DND-41 (cell line): ENCODE measurements around the gene RIN3.

Experiments
- ATAC-seq: fragments of 200-7000 bp; cut with Tn5 transposase; 3 replicates; pipeline ENCODE4 v1.9.1; 2021; ENCODE audit warnings: low read depth; ENCODE audit not compliant: insufficient read depth
- DNase-seq: peaks from one replicate; pipeline ENCODE4 v3.0.0-alpha.2; 2020
- H2AFZ ChIP-seq: 2 replicates; pipeline ENCODE4 v1.6.0; 2012; ENCODE audit warnings: low read depth, low read length
- H3K27ac ChIP-seq: 2 replicates; pipeline ENCODE4 v1.5.1; 2012; ENCODE audit warnings: low read length, inconsistent platforms
- H3K27me3 ChIP-seq: fragments of 200-600 bp; sonication (generic); 2 replicates; pipeline ENCODE4 v1.6.0; 2012; ENCODE audit warnings: low read length, mild to moderate bottlenecking, inconsistent platforms; ENCODE audit not compliant: insufficient read depth, poor library complexity
- H3K36me3 ChIP-seq: 2 replicates; pipeline ENCODE4 v1.5.1; 2012; ENCODE audit warnings: low read length, inconsistent platforms; ENCODE audit not compliant: insufficient read depth
- H3K4me1 ChIP-seq: 2 replicates; pipeline ENCODE4 v1.5.1; 2012; ENCODE audit warnings: mild to moderate bottlenecking, low read length; ENCODE audit not compliant: insufficient read depth
- H3K4me2 ChIP-seq: 2 replicates; pipeline ENCODE4 v1.6.0; 2012; ENCODE audit warnings: mild to moderate bottlenecking, moderate library complexity, low read length, inconsistent platforms; ENCODE audit not compliant: insufficient read depth
- H3K4me3 ChIP-seq, 2 experiments: fragments of 200-600 bp in 1 of 2; shearing (Covaris generic) in 1 of 2; 2 replicates each; pipeline ENCODE4 v1.5.1; 2012 to 2016; ENCODE audit warnings: inconsistent platforms in 2 of 2, low read length in 2 of 2, mild to moderate bottlenecking in 2 of 2, low read depth in 1 of 2, moderate library complexity in 1 of 2
- H3K79me2 ChIP-seq: 2 replicates; pipeline ENCODE4 v1.6.0; 2012; ENCODE audit warnings: low read length, inconsistent platforms; ENCODE audit not compliant: insufficient read depth
- H3K9ac ChIP-seq: 2 replicates; pipeline ENCODE4 v1.6.0; 2012; ENCODE audit warnings: low read depth, mild to moderate bottlenecking, inconsistent platforms, low read length, moderate library complexity
- H3K9me3 ChIP-seq: 2 replicates; pipeline ENCODE4 v1.5.1; 2012; ENCODE audit warnings: low read length, moderate library complexity, mild to moderate bottlenecking, inconsistent platforms; ENCODE audit not compliant: insufficient read depth, severe bottlenecking
- H4K20me1 ChIP-seq: 2 replicates; pipeline ENCODE4 v1.6.0; 2012; ENCODE audit warnings: low read length; ENCODE audit not compliant: insufficient read depth
- CTCF ChIP-seq: IDR thresholded peaks from 2 replicates; pipeline ENCODE4 v1.5.1; 2012; ENCODE audit warnings: borderline replicate concordance, low read length, moderate library complexity, mild to moderate bottlenecking; ENCODE audit not compliant: poor library complexity, severe bottlenecking; ENCODE audit errors: extremely low read depth
- EZH2 ChIP-seq: IDR thresholded peaks from 3 replicates; pipeline ENCODE4 v1.6.1; 2012; ENCODE audit warnings: borderline replicate concordance, low read depth, mild to moderate bottlenecking, moderate library complexity, low read length, inconsistent platforms; ENCODE audit not compliant: severe bottlenecking

RIN3 gene

GRCh38 chr14:92609955-92610354 lies 96.4 kb downstream of the RIN3 start:
- H3K79me2 ChIP-seq, result no peaks in the 10 kb centered on the region
- no peak for TF ChIP-seq CTCF
- TF ChIP-seq EZH2, result no peak
- H3K27me3 ChIP-seq, result no peaks in the 10 kb centered on the region
- no peak overlapping the region for H2AFZ ChIP-seq
- no peak for ATAC-seq
- no peak overlapping the region for H3K4me2 ChIP-seq
- H3K4me3 ChIP-seq, result no peak overlapping the region
- no peaks in the 10 kb centered on the region for H3K4me1 ChIP-seq
- no peaks in the 10 kb centered on the region for H3K9me3 ChIP-seq
- no peaks in the 10 kb centered on the region for H3K36me3 ChIP-seq
- H3K9ac ChIP-seq, result no peak overlapping the region
- no peaks in the 10 kb centered on the region for H4K20me1 ChIP-seq
- DNase-seq, result no peak
- H3K27ac ChIP-seq, result no peak overlapping the region

- ATAC-seq, result no peak
- Histone ChIP-seq H3K79me2 (no peaks in the 10 kb centered on the region), H3K4me3 (no peak overlapping the region), H3K27ac (no peak overlapping the region), H3K4me1 (peaks cover 8% of the 10 kb centered on the region), H3K36me3 (no peaks in the 10 kb centered on the region), H3K27me3 (no peaks in the 10 kb centered on the region), H2AFZ (no peak overlapping the region), H3K9ac (no peak overlapping the region), H4K20me1 (no peaks in the 10 kb centered on the region), H3K4me2 (no peak overlapping the region), H3K9me3 (no peaks in the 10 kb centered on the region)
- no peak for TF ChIP-seq EZH2
- no peak for TF ChIP-seq CTCF
- no peak for DNase-seq
These were observed 97.3 kb downstream of the RIN3 start for GRCh38 chr14:92610849-92611271.

- H3K79me2 ChIP-seq, result no peaks in the 10 kb centered on the region
- peak; percentile 40 for DNase-seq
- no peaks in the 10 kb centered on the region for H3K36me3 ChIP-seq
- H3K4me3 ChIP-seq, result no peak overlapping the region
- no peak overlapping the region for H3K27ac ChIP-seq
- H3K4me2 ChIP-seq, result no peak overlapping the region
- ATAC-seq, result no peak
- H3K27me3 ChIP-seq, result no peaks in the 10 kb centered on the region
- H4K20me1 ChIP-seq, result no peaks in the 10 kb centered on the region
- peaks cover 9% of the 10 kb centered on the region for H3K4me1 ChIP-seq
- H3K9me3 ChIP-seq, result no peaks in the 10 kb centered on the region
- no peak overlapping the region for H2AFZ ChIP-seq
- no peak overlapping the region for H3K9ac ChIP-seq
- peak; percentile 74 for TF ChIP-seq CTCF
- TF ChIP-seq EZH2, result no peak
These were observed 99.6 kb downstream of the RIN3 start for GRCh38 chr14:92613008-92613658.
